HepG2 (cell line): ENCODE data around the gene SLC16A11.

Source experiments
- JUND ChIP-seq: sonication (generic); formaldehyde crosslinking; IDR thresholded peaks from 2 replicates; pipeline ENCODE4 v1.8.0; 2022; ENCODE audit warnings: mild to moderate bottlenecking, missing genetic modification reagents
- NR2F1 ChIP-seq, 2 experiments: fragments of 450-650 bp in 1 of 2; formaldehyde crosslinking in 1 of 2; IDR thresholded peaks; 2 replicates each; pipeline versions ENCODE4 v1.5.0 to v1.6.1; 2016 to 2020; ENCODE audit warnings: mild to moderate bottlenecking in 1 of 2, missing compliant biosample characterization in 1 of 2, missing genetic modification reagents in 1 of 2, moderate library complexity in 1 of 2

- TF ChIP-seq NR2F1 (CRISPR knock-in tag; IDR thresholded peaks at IDR 0.05) (no peak), JUND (no peak)
Measured at GRCh38 chr17:7043182-7043496, 753 bp downstream of the SLC16A11 start.
